RWPE1 (cell line): ENCODE results near the gene NCAM2.

ENCODE experiments used
- CTCF ChIA-PET: fragments of 350-600 bp; sonication (Branson Sonifier 250); formaldehyde crosslinking; extraction: SDS; loops from one replicate; lab custom pipeline; 2021; lab: Yijun Ruan, JAX
- POLR2A ChIA-PET: fragments of 400-600 bp; formaldehyde crosslinking; extraction: SDS; loops from one replicate; lab custom pipeline; 2020; ENCODE audit warnings: antibody characterized with exemption; ENCODE audit not compliant: low non-redundant PET; lab: Yijun Ruan, JAX
- DNase-seq: peaks from one replicate; pipeline ENCODE4 v3.0.0; 2012; ENCODE audit warnings: low spot score
- H3K27ac ChIP-seq: fragments of 450-650 bp; 2 replicates; pipeline ENCODE4 v1.5.1; 2017
- TF ChIP-seq, protein P1 (sequence below): fragments of 450-650 bp; conservative IDR thresholded peaks from 2 replicates; pipeline ENCODE4 v1.5.1; 2017; ENCODE audit warnings: low read depth, mild to moderate bottlenecking

Gene NCAM2

GRCh38 chr21:21291883-21292569, 293.8 kb downstream of the NCAM2 start:
- TF ChIP-seq, protein P1, sequence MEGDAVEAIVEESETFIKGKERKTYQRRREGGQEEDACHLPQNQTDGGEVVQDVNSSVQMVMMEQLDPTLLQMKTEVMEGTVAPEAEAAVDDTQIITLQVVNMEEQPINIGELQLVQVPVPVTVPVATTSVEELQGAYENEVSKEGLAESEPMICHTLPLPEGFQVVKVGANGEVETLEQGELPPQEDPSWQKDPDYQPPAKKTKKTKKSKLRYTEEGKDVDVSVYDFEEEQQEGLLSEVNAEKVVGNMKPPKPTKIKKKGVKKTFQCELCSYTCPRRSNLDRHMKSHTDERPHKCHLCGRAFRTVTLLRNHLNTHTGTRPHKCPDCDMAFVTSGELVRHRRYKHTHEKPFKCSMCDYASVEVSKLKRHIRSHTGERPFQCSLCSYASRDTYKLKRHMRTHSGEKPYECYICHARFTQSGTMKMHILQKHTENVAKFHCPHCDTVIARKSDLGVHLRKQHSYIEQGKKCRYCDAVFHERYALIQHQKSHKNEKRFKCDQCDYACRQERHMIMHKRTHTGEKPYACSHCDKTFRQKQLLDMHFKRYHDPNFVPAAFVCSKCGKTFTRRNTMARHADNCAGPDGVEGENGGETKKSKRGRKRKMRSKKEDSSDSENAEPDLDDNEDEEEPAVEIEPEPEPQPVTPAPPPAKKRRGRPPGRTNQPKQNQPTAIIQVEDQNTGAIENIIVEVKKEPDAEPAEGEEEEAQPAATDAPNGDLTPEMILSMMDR: no peak
- CTCF ChIA-PET: no interaction called here
- DNase-seq: no peak
- no peak overlapping the region for H3K27ac ChIP-seq
- POLR2A ChIA-PET: no interaction called here

GRCh38 chr21:21295303-21295702, 297.1 kb downstream of the NCAM2 start:
- POLR2A ChIA-PET: no interaction called here
- TF ChIP-seq, protein P1: no peak
- DNase-seq: no peak
- no peak overlapping the region for H3K27ac ChIP-seq
- CTCF ChIA-PET: interaction anchor here (0.6 kb wide), 1 partner anchor 9 kb away, joined by 3 read pairs; no protein-coding TSS in a partner anchor

DNA sequence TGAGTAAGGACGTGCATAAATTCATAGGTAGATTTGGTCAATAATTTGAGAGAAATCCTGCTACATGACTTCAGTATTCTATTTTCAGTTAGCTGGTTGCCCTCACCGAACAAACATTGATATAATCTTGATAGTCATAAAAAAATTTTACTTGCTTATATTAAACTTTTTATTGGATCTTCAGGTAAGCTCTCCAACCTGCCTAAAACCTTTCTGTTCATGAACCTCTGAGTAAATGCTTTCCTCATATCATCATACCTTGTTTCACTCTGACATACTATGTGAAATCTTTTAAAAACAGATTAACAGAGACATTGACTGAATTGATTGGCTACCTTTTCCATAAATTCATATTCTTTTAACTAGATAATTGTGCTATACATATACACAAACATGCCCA, 299.0 kb downstream of the NCAM2 start:
- TF ChIP-seq, protein P1: no peak
- DNase-seq: no peak
- no peak overlapping the region for H3K27ac ChIP-seq
- CTCF ChIA-PET: no interaction called here
- POLR2A ChIA-PET: no interaction called here

DNA sequence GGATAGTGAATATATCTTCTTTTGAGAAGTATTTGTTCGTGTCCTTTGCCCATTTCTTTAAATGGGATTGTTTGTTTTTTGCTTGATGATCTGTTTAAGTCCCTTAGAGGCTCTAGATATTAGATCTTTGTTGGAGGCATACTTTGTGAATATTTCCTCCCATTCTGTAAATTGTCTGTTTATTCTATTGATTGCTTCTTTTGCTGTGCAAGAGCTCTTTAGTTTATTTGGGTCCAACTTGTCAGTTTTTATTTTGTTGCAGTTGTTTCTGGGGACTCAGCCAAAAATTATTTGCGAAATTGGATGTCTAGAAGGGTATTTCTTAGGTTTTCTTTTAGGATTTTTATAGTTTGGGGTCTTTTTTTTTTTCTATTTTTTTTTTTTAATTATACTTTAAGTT, 302.8 kb downstream of the NCAM2 start:
- ChIA-PET POLR2A (no interaction called here), CTCF (no interaction called here)
- no peak for DNase-seq
- TF ChIP-seq, protein P1: no peak
- H3K27ac ChIP-seq: no peak overlapping the region

- H3K27ac ChIP-seq: no peak overlapping the region
- ChIA-PET POLR2A (no interaction called here), CTCF (no interaction called here)
- TF ChIP-seq, protein P1: no peak
- DNase-seq: no peak
Observed at GRCh38 chr21:21309510-21309909, 311.3 kb downstream of the NCAM2 start.

GRCh38 chr21:21324297-21324696, 326.1 kb downstream of the NCAM2 start:
- DNase-seq: no peak
- TF ChIP-seq, protein P1: no peak
- H3K27ac ChIP-seq: no peak overlapping the region
- POLR2A ChIA-PET: no interaction called here
- CTCF ChIA-PET: interaction anchor here (0.6 kb wide), 1 partner anchor 219 kb away, joined by 3 read pairs; no protein-coding TSS in a partner anchor
